ENCODE measurements around the gene LSP1. TPM values are rescaled to one million over a fixed set of nuclear protein-coding genes. Genes with fewer than 3 reads are reported as not detected.
A peak's percentile ranks its signal among the peaks of the same experiment; 100 is the strongest.

LSP1 gene
- total RNA-seq, 2 experiments from 2014 or later, result 463 to 477 TPM

DNA sequence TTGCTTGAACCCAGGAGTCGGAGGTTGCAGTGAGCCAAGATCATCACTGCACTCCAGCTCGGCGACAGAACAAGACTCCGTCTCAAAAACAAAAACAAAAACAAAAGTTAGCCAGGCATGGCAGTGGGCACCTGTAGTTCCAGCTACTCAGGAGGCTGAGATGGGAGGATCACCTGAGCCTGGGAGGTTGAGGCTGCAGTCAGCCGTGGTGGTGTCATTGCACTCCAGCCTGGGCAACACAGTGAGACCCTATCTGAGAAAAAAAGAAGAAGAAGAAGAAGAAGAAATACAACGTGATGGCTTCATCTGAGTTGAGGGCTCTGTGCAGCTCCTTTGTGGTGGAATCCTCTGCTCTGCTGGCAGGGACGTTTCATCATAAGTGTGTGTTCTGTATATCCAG, 56.6 kb downstream of the LSP1 start:
- CTCF ChIA-PET, result no interaction called here
- H3K27me3 Mint-ChIP-seq (ENCODE audit: low read depth), result peaks cover 15% of the 10 kb centered on the region

DNA sequence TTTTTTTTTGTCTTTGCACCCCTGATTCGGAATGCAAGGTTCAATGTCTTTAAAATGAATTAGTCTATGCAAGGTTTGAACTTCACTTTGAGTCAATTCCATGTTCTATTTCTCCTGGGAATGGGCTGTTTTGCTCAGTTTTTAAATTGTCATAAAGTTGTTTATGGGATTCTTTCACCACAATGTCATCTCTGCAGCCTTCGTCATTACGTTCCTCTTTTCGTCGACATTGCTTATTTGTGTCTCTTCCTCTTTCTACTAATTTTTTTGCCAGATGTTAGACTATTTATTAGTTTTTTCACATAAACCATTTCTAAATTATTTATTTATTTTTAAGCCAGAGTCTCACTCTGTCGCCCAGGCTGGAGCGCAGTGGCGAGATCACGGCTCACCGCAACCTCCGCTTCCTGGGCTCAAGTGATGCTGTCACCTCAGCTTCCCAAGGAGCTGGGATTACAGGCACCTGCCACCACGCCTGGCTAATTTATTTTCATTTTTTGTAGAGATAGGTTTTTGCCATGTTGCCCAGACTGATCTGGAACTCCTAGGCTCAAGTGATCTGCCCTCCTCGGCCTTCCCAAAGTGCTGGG, 59.5 kb downstream of the LSP1 start:
- POLR2A ChIA-PET, result no interaction called here
- H3K4me1 Mint-ChIP-seq (ENCODE audit: low read depth), result peaks cover 13% of the 10 kb centered on the region

More for the DNA sequence above, 56.6 kb downstream of the LSP1 start:
- H3K36me3 Mint-ChIP-seq (ENCODE audit: low read depth), result no peaks in the 10 kb centered on the region
- ATAC-seq, result no peak
- H3K4me3 Mint-ChIP-seq, result no peak overlapping the region
- POLR2A ChIA-PET, result no interaction called here
- H3K9me3 Mint-ChIP-seq (ENCODE audit: insufficient read depth), result no peaks in the 10 kb centered on the region
- peaks cover 2% of the 10 kb centered on the region for H3K4me1 Mint-ChIP-seq (ENCODE audit: low read depth)
- no peak overlapping the region for H3K27ac Mint-ChIP-seq
- no peak for DNase-seq

DNA sequence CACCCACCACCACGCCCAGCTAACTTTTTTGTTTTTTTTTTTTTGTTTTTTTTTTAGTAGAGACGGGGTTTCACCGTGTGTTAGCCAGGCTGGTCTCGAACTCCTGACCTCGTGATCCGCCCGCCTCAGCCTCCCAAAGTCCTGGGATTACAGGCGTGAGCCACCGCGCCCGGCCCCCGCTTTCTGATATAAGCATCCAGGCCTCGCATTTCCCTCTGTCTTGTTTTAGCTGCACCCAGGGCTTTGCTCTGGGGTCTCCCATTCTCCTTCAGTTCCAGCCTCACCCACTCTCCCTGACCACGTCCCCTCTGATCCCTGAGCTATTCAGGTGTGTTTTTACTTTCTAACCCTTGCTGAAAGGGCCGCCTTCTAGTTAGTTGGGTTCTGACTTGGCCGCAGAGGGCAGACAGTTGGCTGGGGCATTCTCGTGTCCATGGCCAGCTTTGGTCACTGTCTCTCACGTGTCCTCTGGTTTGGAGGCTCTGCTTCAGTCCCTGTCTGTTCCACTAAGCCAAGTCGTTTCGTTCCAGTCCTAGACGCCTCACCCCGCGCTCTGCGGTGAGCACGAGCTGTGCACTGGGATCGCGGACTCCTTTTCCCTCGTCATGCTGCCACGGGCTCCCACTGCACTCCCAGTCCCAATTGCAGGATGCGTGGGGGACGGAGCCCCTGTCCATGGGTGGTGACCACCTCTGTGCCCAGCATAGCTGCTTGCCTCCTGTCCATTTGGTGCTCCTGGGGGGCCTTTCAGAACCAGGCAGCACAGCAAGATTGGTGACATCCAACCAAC, 60.6 kb downstream of the LSP1 start:
- Mint-ChIP-seq H3K36me3 (ENCODE audit: low read depth) (no peaks in the 10 kb centered on the region), H3K27ac (no peak overlapping the region)
- POLR2A ChIA-PET, result interaction anchor here (1.2 kb wide), 1 partner anchor 22 kb away, joined by 3 read pairs; no protein-coding TSS in a partner anchor

More for the DNA sequence above, 59.5 kb downstream of the LSP1 start:
- DNase-seq (no peak), ATAC-seq (no peak)
- H3K9me3 Mint-ChIP-seq (ENCODE audit: insufficient read depth), result no peaks in the 10 kb centered on the region
- no peak overlapping the region for H3K4me3 Mint-ChIP-seq
- CTCF ChIA-PET, result interaction anchor here (1.6 kb wide), 1 partner anchor 36 kb away, joined by 3 read pairs; no protein-coding TSS in a partner anchor
- H3K27ac Mint-ChIP-seq, result no peak overlapping the region
- no peaks in the 10 kb centered on the region for H3K36me3 Mint-ChIP-seq (ENCODE audit: low read depth)
- H3K27me3 Mint-ChIP-seq (ENCODE audit: low read depth), result peaks cover 12% of the 10 kb centered on the region

DNA sequence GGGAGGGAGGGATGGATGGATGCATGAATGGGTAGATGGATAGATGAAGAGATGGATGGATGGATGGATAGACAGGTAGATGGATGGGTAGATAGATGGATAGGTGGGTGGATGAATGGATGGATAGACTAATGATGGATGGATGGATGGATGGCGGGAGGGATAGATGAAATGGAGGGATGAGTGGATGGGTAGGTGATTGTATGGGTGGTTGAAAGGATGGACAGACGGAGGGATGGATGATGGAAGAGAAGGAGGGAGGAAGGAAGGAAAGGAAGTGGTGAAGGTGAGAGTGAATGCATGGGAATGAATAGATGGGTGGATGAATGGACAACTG, 62.9 kb downstream of the LSP1 start:
- ChIA-PET POLR2A (interaction anchor here (6.9 kb wide), 1 partner anchor 25 kb away, joined by 46 read pairs; the partner anchor contains the start of gene PRR33), CTCF (no interaction called here)
- Mint-ChIP-seq H3K9me3 (ENCODE audit: insufficient read depth) (no peaks in the 10 kb centered on the region), H3K36me3 (ENCODE audit: low read depth) (no peaks in the 10 kb centered on the region), H3K27me3 (ENCODE audit: low read depth) (peaks cover 8% of the 10 kb centered on the region), H3K4me3 (no peak overlapping the region), H3K4me1 (ENCODE audit: low read depth) (peaks cover 13% of the 10 kb centered on the region), H3K27ac (no peak overlapping the region)
- ATAC-seq (no peak), DNase-seq (no peak)

More for the DNA sequence above, 60.6 kb downstream of the LSP1 start:
- Mint-ChIP-seq H3K4me1 (ENCODE audit: low read depth) (peaks cover 13% of the 10 kb centered on the region), H3K27me3 (ENCODE audit: low read depth) (peaks cover 8% of the 10 kb centered on the region), H3K4me3 (no peak overlapping the region), H3K9me3 (ENCODE audit: insufficient read depth) (no peaks in the 10 kb centered on the region)
- DNase-seq, result no peak
- CTCF ChIA-PET, result no interaction called here
- no peak for ATAC-seq

DNA sequence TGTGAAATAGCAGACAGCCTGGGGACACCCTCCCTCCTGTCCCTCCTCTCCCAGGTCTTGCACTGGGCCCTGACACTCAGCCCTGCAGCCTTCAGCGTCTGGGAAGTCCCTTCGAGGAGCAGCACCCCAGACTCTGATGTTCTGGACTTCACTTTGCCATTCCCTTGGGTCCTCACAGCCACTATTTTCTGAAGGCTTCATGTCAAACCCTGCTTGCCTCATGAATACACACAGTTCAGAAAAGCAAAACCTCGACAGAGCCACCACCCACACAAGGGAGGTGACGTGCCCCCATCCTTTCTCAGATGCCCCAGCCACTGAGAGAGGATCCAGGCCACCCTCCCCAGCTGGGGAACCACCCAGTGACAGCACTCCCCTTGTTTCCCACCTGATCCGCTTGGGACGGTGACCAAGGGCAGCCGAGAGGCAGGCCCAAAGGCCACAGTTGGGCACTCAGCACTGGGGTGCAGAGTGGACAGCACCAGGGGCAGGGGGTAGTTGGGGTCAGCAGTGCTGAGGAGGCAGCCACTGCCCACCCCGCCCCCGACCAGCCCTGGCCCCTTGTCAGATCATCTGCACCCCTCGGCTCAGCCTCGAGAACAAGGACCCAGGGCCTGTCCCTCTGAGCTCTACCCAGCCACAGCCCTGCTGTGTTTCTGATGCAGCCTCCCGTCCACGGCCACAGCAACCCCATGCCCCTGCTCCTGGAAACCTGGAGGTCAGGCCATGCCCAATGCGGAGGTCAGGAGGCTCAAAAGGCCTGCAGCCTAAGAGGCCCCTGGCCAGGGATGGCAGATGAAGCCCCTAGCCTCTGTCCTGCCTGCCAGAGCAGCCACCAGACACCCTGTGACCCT, 63.5 kb downstream of the LSP1 start:
- Mint-ChIP-seq H3K4me1 (ENCODE audit: low read depth) (peaks cover 13% of the 10 kb centered on the region), H3K36me3 (ENCODE audit: low read depth) (no peaks in the 10 kb centered on the region), H3K27ac (no peak overlapping the region), H3K27me3 (ENCODE audit: low read depth) (peaks cover 8% of the 10 kb centered on the region), H3K4me3 (no peak overlapping the region), H3K9me3 (ENCODE audit: insufficient read depth) (no peaks in the 10 kb centered on the region)
- peak; percentile 13 for ATAC-seq
- CTCF ChIA-PET, result interaction anchor here (1.2 to 2.3 kb wide), 4 partner anchors 25 to 83 kb away, joined by 3 to 12 read pairs (median 4); no protein-coding TSS in a partner anchor
- POLR2A ChIA-PET, result interaction anchor here (0.6 to 6.9 kb wide), 6 partner anchors 14 to 66 kb away, joined by 3 to 46 read pairs (median 3); partner anchors contain the start of genes LSP1 and PRR33
- no peak for DNase-seq

DNA sequence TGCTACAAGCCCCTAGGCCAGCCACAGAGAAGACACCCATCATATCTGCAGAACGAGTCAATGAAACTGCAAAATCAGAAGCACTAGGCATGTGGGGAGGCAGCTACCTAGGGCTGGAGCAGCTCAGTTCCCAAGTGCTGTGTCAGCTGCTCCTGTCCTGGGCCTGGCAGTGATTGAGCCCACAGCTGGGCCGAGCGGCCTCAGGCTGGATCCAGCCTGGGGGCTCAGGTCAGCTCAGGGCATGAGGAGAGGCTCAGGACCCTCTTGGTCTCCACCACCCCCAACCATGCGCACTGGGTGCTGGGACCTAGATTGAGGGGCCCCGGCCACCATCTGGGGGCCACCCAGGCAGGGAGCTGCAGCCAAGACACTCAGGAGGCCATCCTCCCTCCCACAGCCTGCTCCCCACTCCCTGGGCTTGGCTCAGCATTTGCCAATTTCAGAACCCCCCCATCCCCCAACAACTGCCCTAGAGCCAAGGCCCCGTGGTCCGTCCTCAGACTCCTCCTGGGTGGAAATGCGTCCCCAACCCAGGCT, 64.2 kb downstream of the LSP1 start:
- DNase-seq (no peak), ATAC-seq (peak; percentile 25)
- ChIA-PET POLR2A (interaction anchor here (0.6 to 6.9 kb wide), 6 partner anchors 13 to 66 kb away, joined by 3 to 46 read pairs (median 3); partner anchors contain the start of genes LSP1 and PRR33), CTCF (interaction anchor here (1.2 to 2.3 kb wide), 4 partner anchors 26 to 84 kb away, joined by 3 to 12 read pairs (median 4); no protein-coding TSS in a partner anchor)
- no peaks in the 10 kb centered on the region for H3K36me3 Mint-ChIP-seq (ENCODE audit: low read depth)
- H3K4me1 Mint-ChIP-seq (ENCODE audit: low read depth), result peaks cover 13% of the 10 kb centered on the region
- H3K9me3 Mint-ChIP-seq (ENCODE audit: insufficient read depth), result no peaks in the 10 kb centered on the region
- no peak overlapping the region for H3K4me3 Mint-ChIP-seq
- H3K27me3 Mint-ChIP-seq (ENCODE audit: low read depth), result peaks cover 8% of the 10 kb centered on the region
- no peak overlapping the region for H3K27ac Mint-ChIP-seq

DNA sequence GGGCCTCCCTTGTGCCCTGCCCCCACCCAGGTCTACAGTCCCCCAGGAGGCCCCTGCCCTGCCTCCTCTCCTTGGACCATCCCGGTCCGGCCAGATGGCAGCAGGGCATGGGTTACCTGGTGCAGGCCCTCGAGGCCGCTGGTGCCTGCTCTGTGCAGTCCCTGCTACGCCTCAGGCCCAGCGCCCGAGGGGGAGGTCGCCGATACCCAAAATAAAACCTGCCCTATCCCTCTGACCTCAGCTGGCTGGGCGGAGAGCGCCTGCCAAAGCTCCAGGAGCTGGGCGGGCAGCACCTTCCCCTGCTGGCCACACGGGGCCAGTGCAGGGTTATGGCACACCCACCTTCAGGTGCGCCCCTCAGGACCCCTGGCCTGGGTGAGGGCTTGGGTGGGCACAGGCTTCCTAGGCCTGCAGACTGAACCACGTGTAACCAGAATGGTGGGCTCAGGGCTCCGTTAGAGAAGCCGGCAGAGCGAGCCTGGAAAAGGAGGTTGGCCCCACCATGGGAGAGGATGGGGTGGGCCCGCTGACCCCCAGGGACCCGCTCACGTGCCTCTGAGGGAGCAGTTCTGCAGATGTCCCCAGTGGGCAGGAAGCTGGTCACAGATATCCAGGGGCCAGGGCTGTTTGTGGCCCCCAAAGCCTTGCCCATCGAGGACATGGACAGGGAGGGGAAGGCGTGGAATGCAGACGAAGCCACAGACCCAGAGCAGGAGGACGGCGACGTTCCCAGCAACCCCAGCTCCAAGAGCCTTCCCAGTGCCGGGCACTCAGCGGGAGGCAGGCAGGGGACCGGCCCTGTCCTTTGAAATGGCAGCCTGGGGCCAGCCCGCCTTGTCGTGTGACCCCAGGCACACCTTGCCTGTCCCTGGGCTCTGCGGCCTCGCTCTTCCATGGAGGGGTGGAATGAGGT, 64.9 kb downstream of the LSP1 start:
- POLR2A ChIA-PET, result interaction anchor here (0.9 to 6.9 kb wide), 3 partner anchors 12 to 64 kb away, joined by 3 to 46 read pairs (median 4); partner anchors contain the start of genes LSP1 and PRR33
- peaks cover 16% of the 10 kb centered on the region for H3K4me1 Mint-ChIP-seq (ENCODE audit: low read depth)

DNA sequence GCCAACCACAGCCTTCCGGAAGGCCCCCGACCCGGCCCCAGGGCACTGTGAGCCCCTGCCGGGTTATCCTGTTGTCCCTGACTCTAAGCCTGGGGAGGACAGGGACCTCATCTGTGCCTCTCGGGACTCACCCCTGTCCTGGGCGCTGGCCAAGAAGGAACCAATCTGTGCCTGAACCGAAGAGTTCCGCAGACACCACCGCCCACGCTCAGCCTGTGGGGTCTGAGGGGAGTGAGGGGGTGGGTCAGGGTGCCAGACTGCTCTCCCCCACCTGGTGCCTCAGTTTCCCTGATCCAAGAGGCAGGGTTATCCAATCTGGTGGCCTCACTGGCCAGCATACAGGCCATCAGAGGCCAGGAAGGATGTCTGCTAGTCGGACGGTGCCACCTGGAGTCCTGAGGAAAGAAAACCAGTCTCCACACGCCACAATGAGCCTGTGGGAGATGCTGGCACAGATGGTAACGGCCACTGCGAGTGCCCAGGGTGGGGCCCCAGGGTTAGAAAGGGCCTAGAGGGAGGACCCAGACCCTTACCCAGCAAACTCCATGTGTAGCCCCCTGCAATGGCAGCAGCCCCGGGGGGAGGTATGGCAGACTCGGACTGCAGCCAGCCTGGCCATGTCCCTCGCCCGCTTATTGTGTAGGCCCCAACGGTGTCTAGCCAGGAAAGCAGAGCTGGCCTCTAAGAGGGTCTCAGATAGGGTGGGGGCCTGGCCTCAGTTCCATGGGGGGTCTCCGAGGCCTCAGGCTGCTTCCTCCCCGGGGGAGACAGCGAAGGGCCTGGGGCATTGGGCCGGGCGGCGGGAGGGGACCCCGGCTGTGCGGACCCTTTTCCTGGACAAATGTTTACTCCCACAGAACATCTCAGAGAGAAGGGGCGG, 65.8 kb downstream of the LSP1 start:
- peaks cover 20% of the 10 kb centered on the region for H3K4me1 Mint-ChIP-seq (ENCODE audit: low read depth)
- ChIA-PET CTCF (interaction anchor here (1.3 to 4.4 kb wide), 3 partner anchors 27 to 36 kb away, joined by 3 to 17 read pairs (median 12); partner anchors contain the start of gene PRR33), POLR2A (interaction anchor here (6.9 kb wide), 1 partner anchor 28 kb away, joined by 46 read pairs; the partner anchor contains the start of gene PRR33)
- no peak overlapping the region for H3K4me3 Mint-ChIP-seq
- H3K27me3 Mint-ChIP-seq (ENCODE audit: low read depth), result peaks cover 8% of the 10 kb centered on the region
- DNase-seq (no peak), ATAC-seq (no peak)
- H3K27ac Mint-ChIP-seq, result no peak overlapping the region
- no peaks in the 10 kb centered on the region for H3K9me3 Mint-ChIP-seq (ENCODE audit: insufficient read depth)
- H3K36me3 Mint-ChIP-seq (ENCODE audit: low read depth), result no peaks in the 10 kb centered on the region

More for the DNA sequence above, 64.9 kb downstream of the LSP1 start:
- no peak overlapping the region for H3K4me3 Mint-ChIP-seq
- no peak for ATAC-seq
- peaks cover 8% of the 10 kb centered on the region for H3K27me3 Mint-ChIP-seq (ENCODE audit: low read depth)
- no peak for DNase-seq
- CTCF ChIA-PET, result interaction anchor here (1.2 to 2.3 kb wide), 4 partner anchors 27 to 85 kb away, joined by 3 to 12 read pairs (median 4); no protein-coding TSS in a partner anchor
- H3K27ac Mint-ChIP-seq, result no peak overlapping the region
- no peaks in the 10 kb centered on the region for H3K9me3 Mint-ChIP-seq (ENCODE audit: insufficient read depth)
- no peaks in the 10 kb centered on the region for H3K36me3 Mint-ChIP-seq (ENCODE audit: low read depth)

DNA sequence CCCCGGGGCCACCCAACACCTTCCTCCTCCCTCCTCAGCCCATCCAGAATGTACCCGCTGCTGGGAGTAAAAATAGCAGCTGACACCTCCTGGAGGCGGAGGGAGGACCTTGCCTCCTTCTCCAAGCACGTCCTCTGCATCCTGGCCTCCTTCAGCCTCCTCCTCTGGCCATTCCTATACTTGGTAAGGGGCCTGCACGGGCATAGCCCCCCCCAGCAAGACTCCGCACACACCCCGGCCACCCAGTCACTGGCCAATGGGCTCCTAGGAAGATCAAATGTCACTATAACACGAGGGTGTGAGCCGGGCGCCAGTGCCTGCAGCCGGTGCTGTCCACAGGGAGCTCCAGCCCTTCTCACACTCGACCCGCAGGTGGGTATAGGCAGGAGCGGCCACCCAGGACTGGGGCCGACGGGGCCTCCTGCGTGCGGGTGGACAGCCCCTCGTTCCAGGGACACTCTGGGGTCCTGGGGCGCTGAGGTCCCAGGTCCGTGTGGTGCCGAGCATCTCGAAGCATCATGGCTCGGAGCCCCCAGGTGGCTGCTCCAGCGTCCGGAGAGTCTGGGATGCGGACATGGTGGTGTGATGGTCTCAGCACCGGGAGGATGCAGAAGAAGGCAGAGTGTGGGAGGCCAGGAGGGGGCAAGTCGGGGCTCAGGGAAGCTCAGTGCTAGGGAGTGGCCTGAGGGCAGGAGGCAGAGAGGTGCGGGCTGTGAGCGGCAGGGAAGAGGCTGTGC, 66.7 kb downstream of the LSP1 start, which contains the start of gene TNNT3:
Gene TNNT3, plus strand, starts transcription at position 313 of the 737 bp plus-strand sequence. CDS start 3,172 bp downstream, outside the sequence.
- peaks cover 18% of the 10 kb centered on the region for H3K4me1 Mint-ChIP-seq (ENCODE audit: low read depth)
- CTCF ChIA-PET, result interaction anchor here (1.3 to 4.4 kb wide), 2 partner anchors 28 to 37 kb away, joined by 3 to 17 read pairs; partner anchors contain the start of gene PRR33
- no peaks in the 10 kb centered on the region for H3K9me3 Mint-ChIP-seq (ENCODE audit: insufficient read depth)
- no peaks in the 10 kb centered on the region for H3K36me3 Mint-ChIP-seq (ENCODE audit: low read depth)
- no peak for ATAC-seq
- POLR2A ChIA-PET, result interaction anchor here (0.6 to 6.9 kb wide), 2 partner anchors 28 kb away, joined by 3 to 46 read pairs; partner anchors contain the start of gene PRR33
- DNase-seq, result no peak
- no peak within 1 kb of the TSS for H3K27ac Mint-ChIP-seq
- H3K27me3 Mint-ChIP-seq (ENCODE audit: low read depth), result peaks cover 3% of the 10 kb centered on the region
- no peak within 1 kb of the TSS for H3K4me3 Mint-ChIP-seq

Data from activated CD8-positive, alpha-beta T cell treated with anti-CD3 and anti-CD28 coated beads, Interleukin-2, amount 10 ng/mL, durations not matched to agents 7 days and 5 days (primary cell).